ENCODE results near the gene MAML1.

The MAML1 gene

DNA sequence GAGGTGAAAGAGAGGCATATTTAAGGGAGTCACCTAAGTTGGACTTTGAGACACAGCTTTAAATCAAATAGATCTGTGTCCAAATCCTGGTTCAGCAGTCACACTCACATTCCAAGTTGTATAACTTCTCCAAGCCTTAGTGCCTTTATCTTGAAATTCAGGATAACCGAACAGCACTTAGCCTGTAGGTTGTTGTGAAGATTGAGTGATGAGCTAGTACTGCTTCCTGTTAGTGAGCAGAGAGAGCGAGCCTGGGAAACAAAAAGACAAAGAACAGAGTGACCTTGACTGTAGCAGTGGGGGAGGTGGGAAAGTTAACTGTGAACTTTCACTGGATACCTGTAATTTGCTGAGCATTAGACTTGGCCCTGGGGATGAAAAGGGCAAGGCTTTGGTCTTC lies 22.4 kb downstream of the MAML1 start:
- no peak overlapping the region for H3K4me3 ChIP-seq (ENCODE audit: low read length)
- TF ChIP-seq, protein P1, sequence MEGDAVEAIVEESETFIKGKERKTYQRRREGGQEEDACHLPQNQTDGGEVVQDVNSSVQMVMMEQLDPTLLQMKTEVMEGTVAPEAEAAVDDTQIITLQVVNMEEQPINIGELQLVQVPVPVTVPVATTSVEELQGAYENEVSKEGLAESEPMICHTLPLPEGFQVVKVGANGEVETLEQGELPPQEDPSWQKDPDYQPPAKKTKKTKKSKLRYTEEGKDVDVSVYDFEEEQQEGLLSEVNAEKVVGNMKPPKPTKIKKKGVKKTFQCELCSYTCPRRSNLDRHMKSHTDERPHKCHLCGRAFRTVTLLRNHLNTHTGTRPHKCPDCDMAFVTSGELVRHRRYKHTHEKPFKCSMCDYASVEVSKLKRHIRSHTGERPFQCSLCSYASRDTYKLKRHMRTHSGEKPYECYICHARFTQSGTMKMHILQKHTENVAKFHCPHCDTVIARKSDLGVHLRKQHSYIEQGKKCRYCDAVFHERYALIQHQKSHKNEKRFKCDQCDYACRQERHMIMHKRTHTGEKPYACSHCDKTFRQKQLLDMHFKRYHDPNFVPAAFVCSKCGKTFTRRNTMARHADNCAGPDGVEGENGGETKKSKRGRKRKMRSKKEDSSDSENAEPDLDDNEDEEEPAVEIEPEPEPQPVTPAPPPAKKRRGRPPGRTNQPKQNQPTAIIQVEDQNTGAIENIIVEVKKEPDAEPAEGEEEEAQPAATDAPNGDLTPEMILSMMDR (conservative IDR thresholded peaks at IDR 0.05; ENCODE audit: low read length), result no peak
- DNase-seq (ENCODE audit: low read depth), result no peak

DNA sequence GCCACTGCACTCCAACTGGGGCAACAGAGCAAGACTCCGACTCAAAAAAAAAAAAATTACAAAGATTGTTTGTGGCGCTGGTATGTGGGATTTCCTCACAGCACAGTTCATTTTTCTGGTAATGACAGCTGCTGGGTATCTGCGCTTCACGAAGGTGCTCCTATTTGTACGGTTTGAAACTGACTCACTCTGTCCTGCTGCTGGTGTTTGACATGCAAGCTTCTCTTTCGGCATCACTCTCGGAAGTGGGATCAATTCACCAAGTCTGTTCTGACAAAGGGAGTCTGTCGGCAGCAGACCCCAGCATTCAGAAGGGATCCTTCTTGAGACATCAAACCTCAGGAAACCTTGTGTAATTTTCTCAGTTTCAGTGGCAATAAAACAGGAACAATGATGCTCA lies 26.3 kb downstream of the MAML1 start:
- TF ChIP-seq, protein P1 (conservative IDR thresholded peaks at IDR 0.05; ENCODE audit: low read length), result no peak
- DNase-seq (ENCODE audit: low read depth), result no peak

DNA sequence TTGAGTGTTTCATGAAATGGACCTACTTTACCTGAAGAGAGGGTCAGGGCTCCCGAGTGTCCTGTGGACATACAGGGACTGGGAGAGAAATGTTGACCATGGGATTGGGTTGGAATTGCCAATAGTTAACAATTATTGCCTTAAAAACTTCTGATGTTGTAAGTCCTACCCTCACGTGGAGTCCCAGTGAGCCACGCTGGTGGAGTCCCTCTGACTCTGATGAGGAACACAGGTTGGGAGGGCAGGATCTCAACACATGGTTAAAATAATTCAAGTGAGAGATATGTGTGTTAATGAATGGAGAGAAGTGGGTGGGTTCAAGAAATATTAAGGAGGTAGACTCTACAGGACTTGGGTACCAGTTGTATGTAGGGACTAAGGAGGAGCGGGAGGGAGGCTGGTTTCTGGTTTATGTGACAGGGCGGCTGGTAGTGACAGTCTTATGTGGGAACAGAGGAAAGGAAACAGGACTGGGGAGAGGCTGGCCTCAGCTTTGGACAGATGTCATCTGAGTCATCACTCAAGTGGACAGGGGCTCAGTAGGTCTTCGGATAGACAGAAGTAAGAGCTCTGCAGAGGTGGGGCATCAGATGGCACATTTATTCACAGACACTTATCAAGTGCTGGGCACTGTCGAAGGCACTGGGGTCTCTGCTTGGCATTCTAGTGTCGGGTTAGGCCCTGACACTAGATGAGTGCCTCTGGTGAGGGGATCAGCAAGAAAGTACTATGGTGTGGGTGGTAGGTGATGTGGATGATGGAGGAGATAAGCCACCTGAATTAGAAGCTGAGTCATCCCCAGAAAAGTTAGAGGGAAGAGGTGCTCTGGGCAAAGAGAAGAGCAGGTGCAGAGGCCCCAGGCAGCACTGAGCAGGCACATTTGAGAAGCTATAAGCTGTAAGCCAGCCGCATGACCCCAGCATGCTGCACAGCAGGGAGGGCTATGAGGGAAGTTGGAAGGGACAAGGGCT lies 27.2 kb downstream of the MAML1 start:
- TF ChIP-seq, protein P1 (conservative IDR thresholded peaks at IDR 0.05; ENCODE audit: low read length), result no peak
- DNase-seq (ENCODE audit: low read depth), result no peak

More for the DNA sequence above, 26.3 kb downstream of the MAML1 start:
- no peak overlapping the region for H3K4me3 ChIP-seq (ENCODE audit: low read length)

DNA sequence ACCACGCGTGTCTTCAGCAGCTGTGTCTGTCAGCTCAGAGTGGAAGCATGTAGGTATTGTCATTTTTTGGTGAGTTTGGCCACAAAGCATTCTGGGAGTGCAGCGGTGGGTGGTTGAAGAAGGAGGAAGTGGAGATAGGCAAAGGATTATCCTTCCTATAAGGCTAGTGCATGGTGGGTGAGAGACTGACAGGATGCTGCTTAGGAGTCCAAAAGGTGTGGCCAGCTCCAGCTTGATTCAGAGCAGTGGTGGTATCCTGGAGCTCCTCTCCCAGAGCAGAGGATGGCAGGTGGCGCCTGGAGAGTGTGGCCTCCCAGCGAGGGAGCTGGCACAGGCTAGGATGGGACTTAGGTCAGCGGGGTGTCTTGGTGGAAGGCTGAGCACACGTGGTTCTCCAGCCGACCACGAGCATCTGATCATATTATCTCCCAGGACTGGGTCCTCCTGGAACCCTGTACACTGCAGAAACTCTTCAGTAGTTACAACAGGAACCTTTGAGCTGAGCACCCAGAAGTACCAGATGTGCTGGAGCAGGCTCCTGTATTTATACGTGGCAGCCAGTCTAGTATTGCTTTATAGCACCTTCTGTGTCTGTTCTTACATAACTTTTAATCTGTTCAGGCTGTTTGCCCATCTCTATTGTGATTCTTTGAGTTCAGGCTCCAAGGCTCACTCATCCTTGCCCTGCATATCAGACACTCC lies 29.6 kb downstream of the MAML1 start:
- DNase-seq (ENCODE audit: low read depth), result peak; percentile 83
- TF ChIP-seq, protein P1 (conservative IDR thresholded peaks at IDR 0.05; ENCODE audit: low read length), result no peak
- H3K4me3 ChIP-seq (ENCODE audit: low read length), result no peak overlapping the region; the same call in 1 of the 2 replicates

More for the DNA sequence above, 27.2 kb downstream of the MAML1 start:
- H3K4me3 ChIP-seq (ENCODE audit: low read length), result no peak overlapping the region

DNA sequence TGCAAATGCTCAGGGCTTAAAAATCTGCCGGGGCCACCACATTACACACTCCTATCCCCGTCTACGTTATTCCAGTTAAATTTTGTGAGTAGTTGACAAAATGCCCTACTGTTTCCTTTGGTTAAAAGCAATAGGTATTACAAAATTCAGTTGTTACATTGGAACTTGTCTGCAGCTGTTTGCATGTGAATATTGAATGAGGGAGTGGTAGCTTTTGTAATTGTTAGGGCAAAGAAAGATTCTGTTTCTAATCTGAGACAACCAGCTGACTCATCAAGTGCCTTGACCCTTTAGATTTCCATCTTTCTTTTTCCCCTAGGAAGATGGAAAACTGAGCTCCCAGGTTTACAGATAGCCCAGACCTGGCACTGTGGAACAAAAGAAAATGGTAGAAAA lies 30.2 kb downstream of the MAML1 start:
- DNase-seq (ENCODE audit: low read depth), result no peak
- TF ChIP-seq, protein P1 (conservative IDR thresholded peaks at IDR 0.05; ENCODE audit: low read length), result no peak
- no peak overlapping the region for H3K4me3 ChIP-seq (ENCODE audit: low read length)

DNA sequence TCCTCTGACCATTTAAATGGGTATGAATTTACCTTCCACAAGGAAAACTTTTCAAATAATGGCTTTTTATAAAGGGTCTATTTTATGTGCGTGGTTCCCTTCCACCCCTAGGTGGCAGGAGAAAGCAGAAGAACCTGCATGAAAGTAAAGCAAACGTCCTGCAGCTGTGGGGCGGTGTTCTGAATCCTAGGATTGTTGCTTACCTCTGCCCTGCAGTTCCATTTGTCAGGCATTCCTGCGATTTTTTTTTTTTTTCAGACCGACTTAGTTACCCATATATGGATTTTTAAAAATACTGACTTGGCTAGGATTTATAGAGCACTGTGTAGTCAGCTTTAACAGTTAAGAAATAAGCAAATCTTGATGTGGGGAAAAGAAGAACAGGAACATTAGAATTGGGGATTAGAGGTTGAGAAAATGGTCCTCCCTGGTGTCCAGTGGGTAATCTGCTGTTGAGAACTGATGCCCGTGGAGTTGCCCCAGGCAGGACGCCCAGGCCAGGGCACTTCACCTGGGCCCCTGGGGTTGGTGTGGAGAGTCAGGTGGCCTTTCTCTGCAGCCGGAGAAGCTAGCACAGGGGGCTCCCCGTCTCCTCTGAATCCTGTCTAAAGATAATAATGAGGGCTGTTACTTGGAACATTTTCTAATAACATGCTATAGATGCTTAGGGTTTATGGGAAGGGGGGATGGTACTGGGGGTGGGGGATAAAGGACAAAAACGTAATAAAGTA lies 30.8 kb downstream of the MAML1 start:
- peak; percentile 80 for DNase-seq (ENCODE audit: low read depth)
- TF ChIP-seq, protein P1 (conservative IDR thresholded peaks at IDR 0.05; ENCODE audit: low read length), result peak; percentile 89
- H3K4me3 ChIP-seq (ENCODE audit: low read length), result no peak overlapping the region
